ENCODE data around the gene STT3B.

- TF ChIP-seq CTCF (IDR thresholded peaks at IDR 0.05) (no peak), EZH2 (IDR thresholded peaks at IDR 0.05) (no peak), EZH2phosphoT487 (IDR thresholded peaks at IDR 0.05) (no peak)
Measured at GRCh38 chr3:31530039-31530959, 2.4 kb upstream of the STT3B start.
